HG02588 (cell line): ENCODE results near the gene PYROXD2.
"Not testable (repeated sequence)": the region's sequence is repeated elsewhere in the genome, so short reads cannot be mapped to it uniquely, and the experiment has no call there.

Experiments
- ATAC-seq: cut with Tn5 transposase; IDR thresholded peaks from one replicate; pipeline ENCODE4 v1.9.1; 2021; ENCODE audit warnings: mild to moderate bottlenecking, moderate library complexity; ENCODE audit not compliant: unreplicated experiment

PYROXD2 gene

GRCh38 chr10:98370831-98371820, 43.9 kb downstream of the PYROXD2 start:
- no peak for ATAC-seq

GRCh38 chr10:98369801-98370200, 45.2 kb downstream of the PYROXD2 start:
- no peak for ATAC-seq

- ATAC-seq: no peak
These were observed 46.3 kb downstream of the PYROXD2 start for GRCh38 chr10:98368644-98369043.

- no peak for ATAC-seq
These were observed 47.2 kb downstream of the PYROXD2 start for GRCh38 chr10:98367604-98368451.

GRCh38 chr10:98366062-98366530, 48.9 kb downstream of the PYROXD2 start:
- no peak for ATAC-seq

- ATAC-seq: no peak
These were observed 49.4 kb downstream of the PYROXD2 start for GRCh38 chr10:98365406-98366061.

GRCh38 chr10:98364432-98365102, 50.4 kb downstream of the PYROXD2 start:
- ATAC-seq: no peak

GRCh38 chr10:98363220-98363619, 51.8 kb downstream of the PYROXD2 start:
- ATAC-seq: no peak

GRCh38 chr10:98361131-98362025, 53.6 kb downstream of the PYROXD2 start:
- peak; percentile 85 for ATAC-seq

- ATAC-seq: no peak
These were observed 57.7 kb downstream of the PYROXD2 start for GRCh38 chr10:98357194-98357822.

- ATAC-seq: no peak
These were observed 60.5 kb downstream of the PYROXD2 start for GRCh38 chr10:98354491-98354890.

GRCh38 chr10:98353170-98353569, 61.8 kb downstream of the PYROXD2 start:
- ATAC-seq: no peak

- ATAC-seq: no peak
These were observed 63.1 kb downstream of the PYROXD2 start for GRCh38 chr10:98351831-98352402.

GRCh38 chr10:98349508-98349922, 65.5 kb downstream of the PYROXD2 start:
- no peak for ATAC-seq

- ATAC-seq: no peak
These were observed 68.1 kb downstream of the PYROXD2 start for GRCh38 chr10:98346847-98347246.

- ATAC-seq: no peak
These were observed 70.4 kb downstream of the PYROXD2 start for GRCh38 chr10:98344589-98345038.

GRCh38 chr10:98341701-98342100, 73.3 kb downstream of the PYROXD2 start:
- not testable (repeated sequence) for ATAC-seq

GRCh38 chr10:98340940-98341310, 74.1 kb downstream of the PYROXD2 start:
- ATAC-seq: no peak
